NCI-H146 treated with DMSO at 0.1 percent for 48 hours (cell line): ENCODE measurements around the gene CEBPZ.
A peak's percentile ranks its signal among the peaks of the same experiment; 100 is the strongest.

Experiments used
- DNase-seq: peaks from one replicate; lab custom pipeline; 2025; ENCODE audit not compliant: unreplicated experiment; lab: John Stamatoyannopoulos, UW

The CEBPZ gene

DNA sequence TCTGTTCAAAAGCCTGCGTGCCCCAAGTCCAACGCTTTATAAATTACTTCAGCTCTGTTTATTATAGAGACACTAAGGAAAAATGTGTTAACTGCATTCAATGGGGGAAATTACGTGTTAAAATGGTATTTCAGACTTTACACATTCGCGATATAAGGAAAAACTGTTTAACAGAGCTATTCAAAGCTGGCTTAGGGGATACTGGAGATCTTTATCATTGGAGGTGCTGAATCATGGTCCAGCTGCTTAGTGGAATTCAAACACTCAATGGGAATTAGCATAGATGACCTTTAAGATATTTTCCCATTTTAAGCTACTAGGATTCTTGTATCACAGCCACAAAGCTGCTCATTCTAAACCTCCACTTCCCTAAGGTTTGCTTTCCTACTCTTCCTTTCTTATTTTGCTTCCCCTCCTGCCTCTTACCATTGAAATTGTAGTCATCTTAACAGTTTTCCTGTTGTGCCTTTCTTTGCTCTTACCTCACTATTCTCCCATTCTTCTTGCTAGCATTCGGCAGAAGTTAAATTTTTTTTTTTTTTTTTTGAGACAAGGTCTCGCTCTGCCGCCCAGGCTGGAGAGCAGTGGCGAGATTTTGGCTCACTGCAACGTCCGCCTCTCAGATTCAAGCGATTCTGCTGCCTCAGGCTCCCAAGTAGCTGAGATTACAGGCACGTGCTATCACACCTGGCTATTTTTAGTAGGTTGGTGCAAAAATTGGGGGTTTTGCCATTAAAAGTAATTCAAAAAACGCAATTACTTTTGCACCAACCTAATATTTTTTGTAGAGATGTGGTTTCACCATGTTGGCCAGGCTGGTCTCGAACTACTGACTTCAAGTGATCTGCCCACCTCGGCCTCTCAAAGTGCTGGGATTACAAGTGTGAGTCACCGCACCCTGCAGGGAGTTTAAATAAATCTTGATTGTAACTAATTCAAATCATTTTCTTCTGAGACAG, 49.4 kb downstream of the CEBPZ start:
- DNase-seq = no peak

DNA sequence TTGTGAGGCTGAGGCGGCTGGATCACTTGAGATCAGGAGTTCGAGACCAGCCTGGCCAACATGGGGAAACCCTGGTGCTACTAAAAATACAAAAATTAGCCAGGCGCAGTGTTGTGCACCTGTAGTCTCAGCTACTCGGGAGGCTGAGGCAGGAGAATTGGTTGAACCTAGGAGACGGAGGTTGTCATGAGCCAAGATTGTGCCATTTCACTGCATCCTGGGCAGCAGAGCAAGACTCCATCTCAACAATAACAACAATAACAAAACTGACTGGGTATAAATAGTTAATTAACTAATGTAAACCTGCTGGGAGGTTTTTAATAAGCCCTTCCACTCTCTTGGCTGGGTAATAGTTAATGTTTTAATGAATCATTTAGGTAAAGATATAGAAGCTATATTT, 50.8 kb downstream of the CEBPZ start:
- DNase-seq = no peak

DNA sequence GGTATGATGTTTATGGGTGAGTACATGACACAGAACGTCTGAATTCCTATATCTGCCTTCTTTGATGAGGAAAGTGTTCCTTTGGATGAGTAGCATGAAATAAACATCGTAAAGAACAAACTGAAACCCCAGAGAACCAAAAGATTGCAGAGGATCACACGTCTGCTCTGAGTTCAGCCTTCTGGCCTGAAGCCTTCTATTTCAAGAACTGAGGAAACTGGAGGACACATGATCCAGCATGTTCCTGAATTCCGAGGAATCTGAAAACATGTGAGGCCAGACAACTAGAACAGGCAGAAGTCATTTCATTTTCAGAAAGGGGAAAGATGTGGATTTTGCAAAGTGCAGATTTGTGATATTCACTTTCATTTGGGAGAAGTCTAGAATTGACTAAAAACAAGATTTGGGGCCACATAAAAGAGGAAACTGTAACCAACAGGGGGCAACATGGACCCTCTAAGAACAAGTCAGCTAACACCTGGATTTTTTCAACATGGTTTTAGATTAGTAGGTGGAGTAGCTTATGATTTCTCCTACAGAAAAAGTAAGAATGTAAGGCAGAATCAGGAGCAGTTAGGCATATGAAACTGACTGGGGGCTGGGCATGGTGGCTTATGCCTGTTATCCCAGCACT, 51.3 kb downstream of the CEBPZ start:
- DNase-seq = no peak

DNA sequence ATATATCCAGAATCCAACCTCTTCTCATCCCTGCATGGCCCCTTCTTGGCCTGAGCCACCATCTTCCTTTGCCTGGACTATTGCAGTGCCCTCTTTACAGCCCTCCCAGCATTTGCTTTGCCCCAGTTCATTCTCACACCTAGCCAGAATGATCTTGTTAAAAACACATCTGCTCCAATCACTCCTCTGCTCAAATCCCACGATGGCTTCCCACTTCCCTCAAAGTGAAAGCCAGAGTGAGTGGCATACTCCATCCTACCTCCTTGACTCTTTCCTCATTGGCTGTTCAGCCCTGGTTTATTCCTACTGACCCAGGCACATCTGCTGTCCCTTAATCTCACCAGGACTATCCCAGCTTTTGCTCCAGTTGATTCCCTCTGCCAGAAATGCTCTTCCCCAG, 57.7 kb downstream of the CEBPZ start:
- DNase-seq = no peak

DNA sequence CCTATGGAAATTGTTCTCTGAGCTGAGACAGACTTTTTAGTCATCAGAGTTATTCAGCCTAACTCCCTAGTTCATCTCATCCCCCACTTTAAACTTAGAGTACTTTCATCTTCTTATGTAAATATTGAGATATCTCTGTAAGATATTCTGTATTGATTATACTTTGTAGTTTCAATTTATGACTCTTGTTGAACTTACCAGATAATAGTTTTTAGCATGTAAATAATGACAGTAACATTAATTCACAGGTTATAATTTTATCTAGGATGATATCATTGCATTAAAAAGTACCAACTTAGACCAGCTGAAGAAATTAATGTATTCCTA, 59.8 kb downstream of the CEBPZ start:
- no peak for DNase-seq

DNA sequence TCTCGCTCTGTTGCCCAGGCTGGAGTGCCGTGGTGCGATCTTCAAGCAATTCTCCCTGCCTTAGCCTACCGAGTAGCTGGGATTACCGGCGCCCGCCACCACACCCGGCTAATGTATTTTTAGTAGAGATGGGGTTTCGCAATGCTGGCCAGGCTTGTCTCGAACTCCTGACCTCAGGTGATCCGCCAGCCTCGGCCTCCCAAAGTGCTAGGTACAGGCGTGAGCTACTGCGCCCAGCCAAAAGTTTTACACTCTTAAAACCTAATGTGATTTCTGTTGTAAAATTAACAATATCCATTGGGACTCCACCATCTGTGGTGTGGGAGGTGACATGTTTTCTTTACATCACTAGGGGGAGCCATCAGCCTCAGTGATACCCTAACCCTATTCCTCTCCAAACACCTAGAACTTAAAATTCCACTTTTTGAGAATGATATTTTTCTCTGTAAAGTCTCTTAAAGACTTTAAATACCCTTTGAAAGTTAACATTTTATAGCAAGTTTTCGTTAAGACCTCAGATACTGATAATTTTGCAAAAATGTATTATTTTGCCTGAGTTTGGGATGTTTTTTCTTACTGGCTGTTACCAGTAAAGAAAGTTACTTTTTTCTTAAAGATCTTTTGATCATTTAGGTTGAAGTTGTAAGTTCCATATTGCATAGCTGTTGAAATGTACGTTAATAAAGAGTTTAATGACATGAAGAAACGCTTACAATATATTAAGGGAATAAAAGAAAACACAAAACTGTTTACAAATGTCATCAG, 63.0 kb downstream of the CEBPZ start:
- DNase-seq = peak; percentile 27

DNA sequence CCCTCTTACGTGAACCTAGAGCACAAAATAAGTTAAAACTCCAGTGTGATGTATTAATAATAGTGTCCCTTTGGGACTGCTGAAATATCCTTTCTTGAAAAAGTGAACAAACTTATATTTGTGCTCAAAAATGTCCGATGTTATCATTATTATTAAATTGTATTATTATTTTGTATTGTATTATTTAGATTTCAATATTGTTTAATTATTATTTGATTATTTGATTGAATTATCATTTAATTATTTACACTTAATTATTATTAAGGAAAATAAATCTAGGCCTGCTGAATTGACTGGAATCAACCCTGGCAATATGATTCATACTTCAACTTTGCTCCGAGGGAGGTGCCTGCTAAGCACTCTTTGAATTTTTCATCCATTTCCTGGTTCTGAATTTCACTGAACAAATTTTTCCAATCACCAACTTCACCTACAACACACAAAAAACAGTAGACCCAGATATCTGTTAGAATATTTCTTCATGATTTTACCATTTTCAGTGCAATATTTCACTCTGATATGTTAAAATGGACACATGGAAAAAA, 63.7 kb downstream of the CEBPZ start:
- no peak for DNase-seq

DNA sequence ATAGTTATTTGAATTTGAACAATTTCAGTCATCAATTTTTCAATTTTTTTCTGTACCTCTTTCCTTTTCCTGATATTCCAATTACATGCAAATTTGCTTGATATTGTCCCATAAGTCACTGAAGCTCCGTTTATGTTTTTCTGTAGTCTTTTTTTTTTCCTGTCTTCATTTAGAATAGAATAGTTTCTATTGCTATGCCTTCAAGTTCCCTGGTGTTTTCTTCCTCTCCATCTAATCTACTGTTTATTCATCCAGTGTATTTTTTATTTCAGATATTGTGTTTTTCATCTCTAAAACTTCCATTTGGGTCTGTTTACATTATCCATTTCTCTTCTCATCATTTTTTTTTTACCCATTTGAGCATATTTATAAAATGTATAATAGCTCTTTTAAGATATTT, 66.6 kb downstream of the CEBPZ start:
- DNase-seq = no peak

DNA sequence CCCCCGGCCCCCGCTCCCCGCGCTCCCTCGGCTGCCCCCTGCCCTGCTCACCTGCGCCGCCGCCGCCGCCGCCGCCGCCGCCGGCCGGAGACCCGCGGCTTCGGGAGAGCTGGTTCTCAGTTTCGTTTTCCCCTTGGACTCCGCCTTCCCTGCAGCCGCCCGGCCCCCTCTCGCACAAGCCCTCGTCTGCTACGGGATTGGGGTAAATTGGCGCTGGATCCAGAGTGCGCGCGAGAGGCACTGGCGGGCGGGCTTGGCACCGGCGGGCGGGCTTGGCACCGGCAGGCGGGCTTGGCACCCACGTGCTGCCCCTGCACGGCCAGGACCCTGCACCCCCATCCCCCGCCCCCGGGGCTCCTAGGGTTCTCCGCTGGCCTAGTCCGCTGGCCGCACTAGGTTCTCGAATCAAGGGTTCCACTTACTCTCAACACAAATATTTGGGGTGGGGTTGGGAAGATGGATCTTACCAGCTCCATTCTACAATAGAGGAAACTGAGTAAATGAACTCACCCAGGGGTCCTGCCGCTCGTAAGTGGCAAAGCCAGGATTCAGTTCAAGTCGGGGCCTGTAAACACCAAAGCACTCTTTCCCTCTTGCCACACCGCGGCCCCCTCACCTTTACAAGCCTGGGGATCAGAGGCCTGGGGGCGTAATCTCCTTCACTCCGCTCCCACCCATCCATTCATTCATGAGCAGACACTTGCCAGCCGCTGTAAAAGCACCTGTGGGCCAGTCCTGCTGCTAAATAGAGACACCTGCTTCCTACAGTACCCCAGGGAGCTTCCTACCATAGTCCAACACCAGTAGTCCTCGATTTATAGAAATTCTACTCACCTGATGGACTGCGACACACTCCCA, 74.3 kb downstream of the CEBPZ start, which contains the start of gene EIF2AK2:
Gene EIF2AK2, minus strand, starts transcription at position 124 of the 858 bp plus-strand sequence. CDS start 9,174 bp downstream, outside the sequence.
- peak; percentile 72 for DNase-seq

DNA sequence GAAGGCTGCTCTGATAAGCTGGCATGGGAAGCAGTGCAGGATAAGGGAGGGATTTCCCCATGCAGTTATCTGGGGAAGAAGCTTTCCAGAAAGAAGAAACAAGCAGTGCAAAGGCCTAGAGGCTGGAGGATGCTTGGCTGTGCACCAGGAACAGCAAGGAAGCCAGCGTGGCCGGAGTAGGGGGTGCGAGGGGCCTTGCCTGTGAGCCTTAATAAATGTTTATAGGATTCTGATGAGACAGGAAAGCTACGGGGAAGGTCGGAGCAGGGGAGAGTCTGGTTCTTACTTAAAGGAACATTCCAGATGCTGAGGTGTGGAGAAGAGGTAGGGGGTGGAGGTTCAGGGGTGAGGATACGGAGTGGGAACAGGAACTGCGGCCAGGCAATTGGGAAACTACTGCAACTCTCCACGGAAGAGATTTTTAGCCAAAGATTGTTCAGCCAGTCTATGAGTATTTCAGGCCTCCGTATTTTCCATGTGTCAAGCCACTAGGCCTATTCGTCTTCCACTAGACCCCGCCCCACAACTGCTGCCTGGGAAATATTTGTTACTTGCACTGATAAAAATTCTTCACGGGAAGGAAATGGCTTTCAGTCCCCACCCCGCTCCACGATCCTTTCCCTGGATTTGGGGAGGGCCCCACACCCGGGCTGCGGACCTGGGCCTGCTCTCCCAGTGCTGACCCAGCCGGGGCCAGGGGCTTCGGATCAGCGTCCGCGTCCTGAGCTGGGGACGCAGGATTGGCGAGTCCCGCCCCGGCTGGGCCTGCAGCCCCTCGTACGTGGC, 75.1 kb downstream of the CEBPZ start:
- DNase-seq = no peak

DNA sequence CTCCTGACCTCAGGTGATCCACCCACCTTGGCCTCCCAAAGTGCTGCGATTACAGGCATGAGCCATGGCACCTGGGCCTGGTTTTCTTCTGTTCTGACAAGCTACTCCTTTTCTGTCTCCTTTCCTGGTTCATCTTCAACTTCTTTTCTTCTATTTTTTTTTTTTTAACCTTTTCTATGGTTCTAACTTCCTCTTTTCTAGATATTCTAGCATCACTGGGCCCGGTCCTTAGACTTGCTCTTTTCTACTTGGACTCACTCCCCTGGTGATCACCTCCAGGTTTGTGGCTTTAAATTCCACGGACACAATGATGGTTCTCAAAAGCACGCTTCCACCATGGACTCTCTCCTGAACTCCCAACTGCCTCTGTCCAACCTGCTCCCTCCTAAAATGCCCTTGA, 76.6 kb downstream of the CEBPZ start:
- no peak for DNase-seq

DNA sequence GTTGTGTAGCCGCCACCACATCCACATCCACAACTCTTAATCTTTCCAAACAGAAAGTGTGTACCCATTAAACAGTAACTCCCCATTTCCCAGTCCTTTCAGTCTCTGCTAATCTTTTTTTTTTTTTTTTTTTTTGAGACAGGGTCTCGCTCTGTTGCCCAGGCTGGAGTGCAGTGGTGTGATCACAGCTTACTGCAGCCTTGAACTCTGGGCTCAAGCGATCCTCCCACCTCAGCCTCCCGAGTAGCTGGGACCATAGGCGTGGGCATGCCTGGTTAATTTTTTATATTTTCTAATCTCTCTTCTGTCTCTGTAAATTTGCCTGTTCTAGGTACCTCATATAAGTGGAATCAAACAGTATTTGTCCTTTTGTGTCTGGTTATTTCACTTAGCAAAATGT, 78.2 kb downstream of the CEBPZ start:
- DNase-seq = no peak
